Tibial nerve (tissue), 4 donors: ENCODE measurements around the gene VPS4B. TPM values are rescaled to one million over a fixed set of nuclear protein-coding genes. Genes with fewer than 3 reads are reported as not detected.

Experiments used
- DNase-seq, 2 donors: peaks; one replicate each; pipeline ENCODE4 v3.0.0-alpha.2; 2019; ENCODE audit warnings: low spot score in 2 of 2
- H3K27ac ChIP-seq, 4 donors: fragments of 200-600 bp; sonication (generic) in 3 of 4; one replicate each; pipeline ENCODE4 v1.5.1; 2017 to 2019; ENCODE audit warnings: mild to moderate bottlenecking in 1 of 4
- H3K27me3 ChIP-seq, 2 donors: fragments of 200-600 bp; sonication (generic) in 1 of 2; one replicate each; pipeline versions ENCODE4 v1.5.1 to v1.6.0; 2017 to 2019
- H3K36me3 ChIP-seq, 3 donors: fragments of 200-600 bp; sonication (generic); one replicate each; pipeline ENCODE4 v1.5.1; 2018 to 2019
- H3K4me1 ChIP-seq, 4 donors: fragments of 200-600 bp; sonication (generic) in 3 of 4; one replicate each; pipeline ENCODE4 v1.5.1; 2017 to 2019
- H3K4me3 ChIP-seq, 4 donors: fragments of 200-600 bp; sonication (generic) in 3 of 4; one replicate each; pipeline ENCODE4 v1.5.1; 2017 to 2019; ENCODE audit warnings: mild to moderate bottlenecking in 1 of 4, moderate library complexity in 1 of 4
- H3K9me3 ChIP-seq, 4 donors: fragments of 200-600 bp; sonication (generic) in 3 of 4; one replicate each; pipeline ENCODE4 v1.5.1; 2017 to 2019
- CTCF ChIP-seq, 5 experiments: fragments of 200-600 bp in 3 of 5; fragments of 450-650 bp in 2 of 5; sonication (generic) in 3 of 5; IDR thresholded peaks; one replicate each; pipeline ENCODE4 v1.5.1; 2016 to 2019; ENCODE audit warnings: antibody characterized with exemption in 5 of 5, mild to moderate bottlenecking in 3 of 5, moderate library complexity in 2 of 5
- EP300 ChIP-seq, 2 donors: sonication (generic); formaldehyde crosslinking; IDR thresholded peaks; one replicate each; pipeline ENCODE4 v1.6.1; 2017; ENCODE audit warnings: antibody characterized with exemption in 2 of 2, mild to moderate bottlenecking in 1 of 2
- POLR2A ChIP-seq, 2 donors: fragments of 450-650 bp; IDR thresholded peaks; one replicate each; pipeline ENCODE4 v1.6.1; 2017; ENCODE audit warnings: antibody characterized with exemption in 2 of 2, mild to moderate bottlenecking in 2 of 2, moderate library complexity in 2 of 2
- WGBS, 2 donors: methylation state at CpG; one replicate each; pipeline ENCODE4 v1.1.5; 2018; 5-methylcytosine and 5-hydroxymethylcytosine counted together
- total RNA-seq, 4 donors: library from RNA; depleted of rRNA; stranded (reverse); fragments of >200 nt; gene quantifications; one replicate each; pipeline ENCODE4 v1.1.0, GENCODE V29; 2016

VPS4B gene
- total RNA-seq, 4 donors from 2014 or later: 33.4 to 43.2 (median 36.2) TPM

GRCh38 chr18:63382843-63383242 lies 39.4 kb downstream of the VPS4B start:
- 92 to 94% methylated on average over 3 of the region's 3 CpGs for WGBS, 2 donors
- Histone ChIP-seq H3K9me3 (peaks cover 0 to 4% (median 0%) of the 10 kb centered on the region in 4 donors), H3K4me1 (no peaks in the 10 kb centered on the region), H3K4me3 (no peak overlapping the region), H3K36me3 (peaks cover 0 to 21% (median 0%) of the 10 kb centered on the region in 3 donors), H3K27ac (no peak overlapping the region), H3K27me3 (no peaks in the 10 kb centered on the region)
- DNase-seq: no peak
- no peak for TF ChIP-seq EP300 (IDR thresholded peaks at IDR 0.05)
- no peak for TF ChIP-seq POLR2A (IDR thresholded peaks at IDR 0.05)
- no peak for TF ChIP-seq CTCF (IDR thresholded peaks at IDR 0.05)

GRCh38 chr18:63379639-63379962 lies 42.7 kb downstream of the VPS4B start:
- H3K4me3 ChIP-seq: no peak overlapping the region
- H3K9me3 ChIP-seq: peaks cover 0 to 16% (median 0%) of the 10 kb centered on the region in 4 donors
- WGBS, 2 donors: 61 to 67% methylated on average over 2 of the region's 2 CpGs
- TF ChIP-seq POLR2A (IDR thresholded peaks at IDR 0.05) (no peak), CTCF (IDR thresholded peaks at IDR 0.05) (no peak), EP300 (IDR thresholded peaks at IDR 0.05) (no peak)
- no peak overlapping the region for H3K27ac ChIP-seq
- H3K36me3 ChIP-seq: peaks cover 0 to 11% (median 0%) of the 10 kb centered on the region in 3 donors
- no peaks in the 10 kb centered on the region for H3K4me1 ChIP-seq
- no peak for DNase-seq
- no peaks in the 10 kb centered on the region for H3K27me3 ChIP-seq

DNA sequence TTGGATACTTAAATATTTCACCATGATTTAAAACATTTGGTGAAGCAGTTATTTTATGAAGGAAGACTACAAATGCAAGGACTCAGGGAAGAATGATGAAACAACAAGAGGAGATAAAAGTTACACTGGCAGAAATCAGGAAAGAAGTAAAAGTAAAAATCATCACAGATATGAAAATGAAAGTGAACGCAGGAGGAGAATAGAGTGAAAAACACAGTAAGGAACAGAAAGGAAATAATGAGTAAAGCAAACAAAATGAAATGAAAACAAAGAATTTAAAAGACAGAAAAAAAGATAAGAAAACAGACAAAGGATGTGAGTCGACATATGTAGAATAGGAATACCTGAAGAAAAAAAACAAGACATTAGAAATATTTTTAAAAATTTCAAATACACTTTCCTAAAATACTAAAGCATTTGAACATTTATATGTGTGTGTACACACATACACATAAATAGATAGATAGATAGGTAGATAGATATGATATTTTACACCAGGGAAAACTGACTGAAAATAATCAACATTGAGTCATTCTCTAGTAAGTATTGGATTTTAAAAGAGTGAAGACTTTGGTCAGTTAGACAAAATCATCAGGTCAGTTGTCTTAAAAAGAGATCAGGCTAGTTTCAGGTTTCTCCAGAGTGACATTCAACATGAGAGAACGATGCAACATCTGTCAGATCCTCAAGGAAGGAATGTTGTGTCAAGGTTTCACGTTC lies 43.2 kb downstream of the VPS4B start:
- Histone ChIP-seq H3K27me3 (no peaks in the 10 kb centered on the region), H3K4me3 (no peak overlapping the region), H3K4me1 (no peaks in the 10 kb centered on the region), H3K27ac (no peak overlapping the region), H3K9me3 (peaks cover 0 to 16% (median 0%) of the 10 kb centered on the region in 4 donors), H3K36me3 (peaks cover 0 to 6% (median 0%) of the 10 kb centered on the region in 3 donors)
- no peak for DNase-seq
- WGBS, 2 donors: 67 to 69% methylated on average over 4 of the region's 4 CpGs
- no peak for TF ChIP-seq EP300 (IDR thresholded peaks at IDR 0.05)
- no peak for TF ChIP-seq POLR2A (IDR thresholded peaks at IDR 0.05)
- TF ChIP-seq CTCF (IDR thresholded peaks at IDR 0.05): no peak

DNA sequence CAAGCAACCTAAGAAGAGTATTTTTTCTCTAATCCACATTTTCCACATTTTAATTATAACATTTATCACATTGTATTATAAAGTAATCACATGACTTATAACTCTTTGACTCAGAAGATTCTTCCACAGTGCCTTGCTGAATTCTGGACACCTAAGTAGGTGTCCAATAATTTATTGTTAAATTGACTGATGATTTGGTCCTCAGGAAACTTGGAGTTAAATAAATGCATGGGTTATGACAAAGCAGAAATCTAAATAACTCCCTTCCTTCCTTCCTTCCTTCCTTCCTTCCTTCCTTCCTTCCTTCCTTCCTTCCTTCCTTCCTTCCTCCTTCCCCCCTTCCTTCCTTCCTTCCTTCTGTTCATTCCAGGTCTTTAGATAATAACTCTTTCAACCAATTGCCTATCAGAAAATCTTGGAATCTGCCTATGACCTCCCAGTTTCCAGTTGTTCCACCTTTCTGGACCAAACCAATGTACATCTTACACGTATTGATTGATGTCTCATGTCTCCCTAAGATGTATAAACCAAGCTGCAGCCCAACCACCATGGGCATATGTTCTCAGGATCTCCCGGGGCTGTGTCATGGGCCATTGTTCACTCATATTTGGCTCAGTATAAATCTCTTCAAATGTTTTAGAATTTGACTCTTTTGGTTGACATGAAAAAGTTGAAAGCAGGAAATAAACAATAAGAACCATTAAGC lies 44.8 kb downstream of the VPS4B start:
- WGBS, 2 donors: 75 to 86% methylated on average over 2 of the region's 2 CpGs
- no peaks in the 10 kb centered on the region for H3K27me3 ChIP-seq
- no peaks in the 10 kb centered on the region for H3K36me3 ChIP-seq
- H3K27ac ChIP-seq: no peak overlapping the region
- no peak for DNase-seq
- H3K4me1 ChIP-seq: no peaks in the 10 kb centered on the region
- peaks cover 0 to 12% (median 0%) of the 10 kb centered on the region in 4 donors for H3K9me3 ChIP-seq
- no peak overlapping the region for H3K4me3 ChIP-seq
- TF ChIP-seq EP300 (IDR thresholded peaks at IDR 0.05) (no peak), POLR2A (IDR thresholded peaks at IDR 0.05) (no peak), CTCF (IDR thresholded peaks at IDR 0.05) (no peak)

GRCh38 chr18:63376538-63376937 lies 45.7 kb downstream of the VPS4B start:
- TF ChIP-seq POLR2A (IDR thresholded peaks at IDR 0.05): no peak
- no peak for TF ChIP-seq EP300 (IDR thresholded peaks at IDR 0.05)
- no peak for TF ChIP-seq CTCF (IDR thresholded peaks at IDR 0.05)
- no peaks in the 10 kb centered on the region for H3K27me3 ChIP-seq
- no peaks in the 10 kb centered on the region for H3K36me3 ChIP-seq
- H3K27ac ChIP-seq: no peak overlapping the region
- H3K9me3 ChIP-seq: peaks cover 0 to 12% (median 0%) of the 10 kb centered on the region in 4 donors
- 73 to 80% methylated on average over 2 of the region's 2 CpGs for WGBS, 2 donors
- H3K4me1 ChIP-seq: no peaks in the 10 kb centered on the region
- H3K4me3 ChIP-seq: no peak overlapping the region
- no peak for DNase-seq
